ENCODE data around the gene PTPRF. TPM values are rescaled to one million over a fixed set of nuclear protein-coding genes. Genes with fewer than 3 reads are reported as not detected.

Gene PTPRF
- total and polyA plus RNA-seq, 12 donors, result 1.7 to 10.3 (median 4.5) TPM

DNA sequence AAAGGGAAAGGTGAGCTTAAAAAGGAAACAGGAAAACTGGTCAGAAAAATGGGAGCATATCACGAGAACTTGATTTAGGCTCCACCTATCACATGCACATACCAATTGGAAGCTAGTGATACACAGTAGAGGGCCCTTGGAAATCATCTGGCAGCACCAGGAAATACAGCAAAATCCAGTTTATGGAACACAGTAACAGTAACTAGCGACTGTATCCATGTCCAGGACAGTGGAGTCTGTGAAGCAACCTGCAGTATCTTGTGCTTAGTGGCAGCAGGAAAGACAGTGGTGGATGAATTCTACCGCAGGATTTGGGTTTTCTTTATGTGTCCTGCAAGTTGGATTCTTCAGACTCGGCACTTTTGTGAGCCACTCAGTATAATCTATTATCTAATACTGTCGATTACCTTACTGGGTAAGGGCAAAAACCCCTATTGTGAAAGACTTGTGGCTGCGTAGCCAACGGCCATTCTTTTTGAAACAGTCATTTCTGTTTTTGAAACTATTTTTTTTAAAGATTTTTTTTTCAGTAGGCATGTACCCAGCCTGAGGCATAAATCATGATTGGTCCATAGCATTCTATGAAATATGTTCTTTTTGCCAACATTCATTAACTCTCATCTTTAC lies 117.7 kb downstream of the PTPRF start:
- DNase-seq (no peak), ATAC-seq (no peak)
- Histone ChIP-seq H3K27me3 (peaks cover 0 to 5% (median 0%) of the 10 kb centered on the region in 7 donors), H3K4me1 (peaks cover 9 to 34% (median 19%) of the 10 kb centered on the region in 9 donors), H3K9me3 (no peaks in the 10 kb centered on the region), H3K4me3 (no peak overlapping the region), H3K36me3 (peaks cover 0 to 7% (median 0%) of the 10 kb centered on the region in 9 donors), H3K27ac (no peak overlapping the region)
- TF ChIP-seq, protein P1, sequence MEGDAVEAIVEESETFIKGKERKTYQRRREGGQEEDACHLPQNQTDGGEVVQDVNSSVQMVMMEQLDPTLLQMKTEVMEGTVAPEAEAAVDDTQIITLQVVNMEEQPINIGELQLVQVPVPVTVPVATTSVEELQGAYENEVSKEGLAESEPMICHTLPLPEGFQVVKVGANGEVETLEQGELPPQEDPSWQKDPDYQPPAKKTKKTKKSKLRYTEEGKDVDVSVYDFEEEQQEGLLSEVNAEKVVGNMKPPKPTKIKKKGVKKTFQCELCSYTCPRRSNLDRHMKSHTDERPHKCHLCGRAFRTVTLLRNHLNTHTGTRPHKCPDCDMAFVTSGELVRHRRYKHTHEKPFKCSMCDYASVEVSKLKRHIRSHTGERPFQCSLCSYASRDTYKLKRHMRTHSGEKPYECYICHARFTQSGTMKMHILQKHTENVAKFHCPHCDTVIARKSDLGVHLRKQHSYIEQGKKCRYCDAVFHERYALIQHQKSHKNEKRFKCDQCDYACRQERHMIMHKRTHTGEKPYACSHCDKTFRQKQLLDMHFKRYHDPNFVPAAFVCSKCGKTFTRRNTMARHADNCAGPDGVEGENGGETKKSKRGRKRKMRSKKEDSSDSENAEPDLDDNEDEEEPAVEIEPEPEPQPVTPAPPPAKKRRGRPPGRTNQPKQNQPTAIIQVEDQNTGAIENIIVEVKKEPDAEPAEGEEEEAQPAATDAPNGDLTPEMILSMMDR (IDR thresholded peaks at IDR 0.05), result no peak
- WGBS, 2 donors, result 80 to 87% methylated on average over 7 of the region's 7 CpGs
- intact Hi-C loops (cut with DNase I), result loop anchor here in 3 of 10 donors (10.0 kb wide), 2 partner anchors 114 to 124 kb away; partner anchors contain the start of gene PTPRF (in 1 of the 3)

DNA sequence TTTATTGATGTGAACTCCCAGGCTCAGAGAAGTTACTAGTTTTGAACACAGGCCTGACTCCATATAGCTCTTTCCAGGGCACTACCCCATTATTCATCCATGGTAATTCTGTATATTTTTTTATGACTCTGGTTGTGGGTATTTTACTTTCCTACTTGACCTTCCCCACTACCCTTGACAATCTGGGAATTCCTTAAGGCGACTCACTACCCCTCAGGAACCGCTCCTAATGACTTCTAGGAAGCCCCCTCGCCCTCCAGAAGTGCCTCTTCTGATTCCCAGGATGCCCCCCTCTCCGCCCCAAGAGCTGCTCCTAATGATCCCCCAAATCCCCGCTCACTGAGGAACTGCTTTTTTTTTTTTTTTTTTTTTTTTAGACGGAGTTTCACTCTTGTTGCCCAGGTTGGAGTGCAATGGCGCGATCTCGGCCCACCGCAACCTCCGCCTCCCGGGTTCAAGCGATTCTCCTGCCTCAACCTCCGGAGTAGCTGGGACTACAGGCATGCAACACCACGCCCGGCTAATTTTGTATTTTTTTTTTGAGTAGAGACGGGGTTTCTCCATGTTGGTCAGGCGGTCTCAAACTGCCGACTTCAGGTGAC lies 118.3 kb downstream of the PTPRF start:
- no peak for DNase-seq
- peaks cover 0 to 14% (median 4%) of the 10 kb centered on the region in 9 donors for H3K36me3 ChIP-seq
- peaks cover 9 to 40% (median 19%) of the 10 kb centered on the region in 9 donors for H3K4me1 ChIP-seq
- no peaks in the 10 kb centered on the region for H3K9me3 ChIP-seq
- H3K27me3 ChIP-seq, result peaks cover 0 to 5% (median 0%) of the 10 kb centered on the region in 7 donors
- WGBS, 2 donors, result 32 to 37% methylated on average over 19 of the region's 19 CpGs
- intact Hi-C loops (cut with DNase I), result loop anchor here in 4 of 10 donors (1.0 to 10.0 kb wide), 3 partner anchors 114 to 124 kb away; partner anchors contain the start of gene PTPRF (in 1 of the 4)
- peak overlapping the region; percentile 67 to 95 (median 90) for H3K27ac ChIP-seq
- no peak for ATAC-seq
- TF ChIP-seq, protein P1 (IDR thresholded peaks at IDR 0.05), result no peak
- H3K4me3 ChIP-seq, result peak overlapping the region; percentile 42 to 93 (median 78)

DNA sequence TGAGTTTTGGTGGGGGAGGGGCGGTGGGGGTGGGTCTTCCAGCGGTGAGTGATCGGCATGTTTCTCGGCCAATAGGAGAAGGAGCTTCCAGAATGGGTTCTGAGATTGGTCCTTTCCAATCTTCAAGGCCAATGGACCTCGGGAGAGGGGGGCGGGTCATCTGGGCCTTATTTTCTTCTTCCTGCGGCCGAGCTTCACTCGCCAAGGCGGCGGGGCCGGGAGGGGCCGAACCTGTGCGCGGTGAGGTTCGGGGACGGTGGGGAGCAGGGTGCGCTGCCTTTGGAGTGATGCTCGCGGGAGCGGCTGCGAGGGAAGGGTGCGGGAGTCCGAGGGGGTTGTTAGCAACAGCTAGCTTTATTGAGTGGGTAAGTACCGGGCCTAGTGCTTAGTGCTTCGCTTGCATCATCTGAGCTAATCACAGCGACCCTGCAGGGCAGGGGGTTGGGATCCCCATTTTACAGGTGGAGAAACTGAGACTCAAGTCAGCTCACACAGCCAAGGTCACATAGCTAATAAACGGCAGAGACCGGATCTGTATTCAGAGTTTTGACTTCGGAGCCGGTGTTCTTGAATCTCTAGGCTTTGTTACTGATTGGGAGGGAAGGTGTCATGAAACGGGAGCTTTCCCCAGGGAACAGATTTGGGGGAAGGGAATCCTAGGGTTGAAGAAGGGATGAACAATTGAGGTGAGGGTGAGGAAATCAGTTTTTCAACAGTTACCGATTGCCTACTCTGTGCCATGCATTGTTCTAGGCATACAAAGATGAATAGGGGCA lies 119.8 kb downstream of the PTPRF start:
- intact Hi-C loops (cut with DNase I), result loop anchor here in 7 of 10 donors (5.0 to 10.0 kb wide), 5 partner anchors 54 to 123 kb away; partner anchors contain the start of genes PTPRF (in 4 of the 7) and ST3GAL3 (in 2 of the 7)
- ATAC-seq, result peak; percentile 88 to 94 (median 92)
- H3K4me1 ChIP-seq, result peaks cover 9 to 40% (median 19%) of the 10 kb centered on the region in 9 donors
- TF ChIP-seq, protein P1 (IDR thresholded peaks at IDR 0.05), result no peak
- peaks cover 0 to 29% (median 13%) of the 10 kb centered on the region in 9 donors for H3K36me3 ChIP-seq
- 0 to 1% methylated on average over 32 to 33 of the region's 33 CpGs for WGBS, 2 donors
- peak; percentile 88 to 99 for DNase-seq
- peak overlapping the region; percentile 46 to 93 (median 78) for H3K4me3 ChIP-seq
- peaks cover 0 to 1% (median 0%) of the 10 kb centered on the region in 7 donors for H3K27me3 ChIP-seq
- peak overlapping the region; percentile 69 to 95 (median 90) for H3K27ac ChIP-seq
- H3K9me3 ChIP-seq, result no peaks in the 10 kb centered on the region

DNA sequence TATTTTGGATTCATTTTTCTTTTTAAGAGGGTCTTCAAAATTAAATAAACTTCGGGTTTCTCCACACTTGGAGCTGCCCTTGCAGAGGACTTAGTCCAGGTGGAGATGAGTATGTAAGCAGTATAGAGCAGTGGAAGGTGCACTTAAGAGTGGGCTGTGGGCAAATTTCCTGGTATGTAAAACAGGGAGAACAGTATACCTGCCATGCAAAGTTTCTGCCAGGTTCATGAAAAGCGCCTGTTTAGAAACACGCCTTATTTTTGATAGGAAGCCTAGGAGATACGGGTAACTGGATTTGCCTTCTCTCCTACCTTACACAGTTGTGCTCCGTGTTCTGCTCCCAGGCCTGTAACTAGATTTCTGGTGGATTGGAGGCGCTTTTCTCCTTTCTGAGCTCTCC lies 120.5 kb downstream of the PTPRF start:
- ATAC-seq, result no peak
- H3K27me3 ChIP-seq, result no peaks in the 10 kb centered on the region
- H3K4me3 ChIP-seq, result peak overlapping the region in 9 of 10 donors; percentile 46 to 93 (median 81)
- H3K27ac ChIP-seq, result peak overlapping the region in 4 of 10 donors; percentile 94 to 95 (median 94)
- no peaks in the 10 kb centered on the region for H3K9me3 ChIP-seq
- TF ChIP-seq, protein P1 (IDR thresholded peaks at IDR 0.05), result no peak
- 39 to 52% methylated on average over 6 of the region's 6 CpGs for WGBS, 2 donors
- peaks cover 0 to 36% (median 20%) of the 10 kb centered on the region in 9 donors for H3K36me3 ChIP-seq
- intact Hi-C loops (cut with DNase I), result loop anchor here in 7 of 10 donors (5.0 to 10.0 kb wide), 5 partner anchors 54 to 124 kb away; partner anchors contain the start of genes PTPRF (in 4 of the 7) and ST3GAL3 (in 2 of the 7)
- H3K4me1 ChIP-seq, result peaks cover 9 to 40% (median 19%) of the 10 kb centered on the region in 9 donors
- no peak for DNase-seq
